HG03457 (cell line): ENCODE measurements around the gene TTLL5.

Experiments
- ATAC-seq: cut with Tn5 transposase; IDR thresholded peaks from one replicate; pipeline ENCODE4 v1.9.1; 2021; ENCODE audit warnings: moderate number of reproducible peaks; ENCODE audit not compliant: unreplicated experiment

The TTLL5 gene, protein sequence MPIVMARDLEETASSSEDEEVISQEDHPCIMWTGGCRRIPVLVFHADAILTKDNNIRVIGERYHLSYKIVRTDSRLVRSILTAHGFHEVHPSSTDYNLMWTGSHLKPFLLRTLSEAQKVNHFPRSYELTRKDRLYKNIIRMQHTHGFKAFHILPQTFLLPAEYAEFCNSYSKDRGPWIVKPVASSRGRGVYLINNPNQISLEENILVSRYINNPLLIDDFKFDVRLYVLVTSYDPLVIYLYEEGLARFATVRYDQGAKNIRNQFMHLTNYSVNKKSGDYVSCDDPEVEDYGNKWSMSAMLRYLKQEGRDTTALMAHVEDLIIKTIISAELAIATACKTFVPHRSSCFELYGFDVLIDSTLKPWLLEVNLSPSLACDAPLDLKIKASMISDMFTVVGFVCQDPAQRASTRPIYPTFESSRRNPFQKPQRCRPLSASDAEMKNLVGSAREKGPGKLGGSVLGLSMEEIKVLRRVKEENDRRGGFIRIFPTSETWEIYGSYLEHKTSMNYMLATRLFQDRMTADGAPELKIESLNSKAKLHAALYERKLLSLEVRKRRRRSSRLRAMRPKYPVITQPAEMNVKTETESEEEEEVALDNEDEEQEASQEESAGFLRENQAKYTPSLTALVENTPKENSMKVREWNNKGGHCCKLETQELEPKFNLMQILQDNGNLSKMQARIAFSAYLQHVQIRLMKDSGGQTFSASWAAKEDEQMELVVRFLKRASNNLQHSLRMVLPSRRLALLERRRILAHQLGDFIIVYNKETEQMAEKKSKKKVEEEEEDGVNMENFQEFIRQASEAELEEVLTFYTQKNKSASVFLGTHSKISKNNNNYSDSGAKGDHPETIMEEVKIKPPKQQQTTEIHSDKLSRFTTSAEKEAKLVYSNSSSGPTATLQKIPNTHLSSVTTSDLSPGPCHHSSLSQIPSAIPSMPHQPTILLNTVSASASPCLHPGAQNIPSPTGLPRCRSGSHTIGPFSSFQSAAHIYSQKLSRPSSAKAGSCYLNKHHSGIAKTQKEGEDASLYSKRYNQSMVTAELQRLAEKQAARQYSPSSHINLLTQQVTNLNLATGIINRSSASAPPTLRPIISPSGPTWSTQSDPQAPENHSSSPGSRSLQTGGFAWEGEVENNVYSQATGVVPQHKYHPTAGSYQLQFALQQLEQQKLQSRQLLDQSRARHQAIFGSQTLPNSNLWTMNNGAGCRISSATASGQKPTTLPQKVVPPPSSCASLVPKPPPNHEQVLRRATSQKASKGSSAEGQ (N-terminal part only)

DNA sequence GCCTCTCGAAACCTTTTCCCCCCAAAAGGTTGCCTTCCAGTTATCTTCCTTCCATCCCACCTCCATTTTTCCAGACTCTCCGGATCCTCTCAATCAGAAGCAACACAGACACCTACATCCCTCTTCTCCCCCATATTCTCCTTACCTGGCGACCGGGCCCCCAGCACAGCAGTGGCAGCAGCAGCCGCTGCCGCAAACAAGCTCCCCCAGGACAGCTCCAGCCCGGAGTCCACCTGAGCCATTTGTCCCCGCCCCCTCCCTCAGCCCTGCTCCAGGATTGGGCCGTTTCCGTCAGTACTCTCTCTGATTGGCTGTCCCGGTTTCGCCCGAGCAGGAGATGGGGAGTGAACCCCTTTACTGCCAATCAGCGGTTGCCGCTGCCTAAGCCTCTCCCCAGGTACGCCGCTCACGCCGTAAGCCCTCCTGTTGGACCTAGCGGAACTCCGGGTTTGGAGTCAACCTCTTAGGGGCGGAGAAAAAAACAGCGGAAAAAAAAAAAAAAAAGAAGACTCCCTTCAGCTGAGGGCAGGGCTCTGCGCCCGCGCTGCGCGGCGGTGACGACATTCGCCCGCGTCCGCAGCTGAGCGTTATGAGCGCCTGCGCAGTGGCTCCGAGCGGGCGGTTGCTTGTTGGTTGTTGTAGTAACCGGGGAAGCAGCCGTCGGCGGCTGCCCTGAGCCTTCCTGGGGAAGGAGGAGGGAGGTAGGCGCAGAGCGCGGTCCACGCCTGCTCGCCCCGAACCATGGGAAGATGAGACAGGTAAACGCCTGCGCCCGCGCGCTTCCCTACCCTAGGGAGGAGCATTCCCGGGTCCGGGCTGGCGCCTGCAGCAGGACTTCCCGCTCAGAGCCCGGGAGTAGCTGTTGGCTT is at the start of gene TTLL5, which contains the start of gene ERG28:
Gene TTLL5, plus strand, starts transcription at position 617 of the 869 bp plus-strand sequence. CDS start 1,904 bp downstream, outside the sequence.
Gene ERG28, minus strand, starts transcription at position 247 of the 869 bp plus-strand sequence. CDS start 3,374 bp downstream, outside the sequence.
- ATAC-seq = peak; percentile 95

DNA sequence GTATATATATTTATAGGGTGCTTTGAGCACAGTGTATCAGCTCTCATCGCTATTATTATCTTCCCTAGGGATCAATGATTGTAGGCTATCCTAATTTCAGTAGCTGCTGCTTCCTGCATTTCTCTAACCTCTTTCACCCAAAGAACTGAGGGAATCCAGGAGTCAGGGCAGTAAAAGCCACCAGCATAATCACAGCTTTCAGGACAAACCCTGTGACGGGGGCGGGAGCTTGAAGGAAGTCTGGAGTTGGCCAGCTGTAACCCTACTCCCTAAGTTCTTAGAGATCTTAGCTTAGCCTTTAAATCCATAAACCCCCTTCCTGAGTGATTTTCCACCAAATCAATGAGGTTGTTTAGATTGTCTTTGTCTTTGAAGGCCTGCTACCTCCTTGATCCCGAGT is 48.9 kb upstream of the TTLL5 start:
- no peak for ATAC-seq

DNA sequence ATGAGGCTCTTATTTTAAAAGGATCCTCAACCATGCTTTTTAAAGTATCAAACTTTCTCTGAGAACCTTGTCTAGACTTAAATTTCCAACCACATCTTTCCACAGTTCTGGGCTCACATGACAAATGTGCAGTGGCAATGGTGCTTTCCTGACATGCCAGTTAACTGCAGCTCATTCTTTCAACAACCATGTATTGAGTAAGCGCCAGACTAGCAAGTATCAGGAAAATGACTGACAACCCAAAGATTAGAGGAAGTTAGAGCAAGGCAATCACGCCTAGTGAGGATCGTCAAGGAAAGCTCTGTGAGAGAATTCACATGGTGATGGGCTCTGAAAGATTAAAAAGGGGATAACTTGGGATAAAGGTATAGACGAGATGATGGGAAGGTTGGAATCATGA is 46.9 kb upstream of the TTLL5 start:
- ATAC-seq = no peak

DNA sequence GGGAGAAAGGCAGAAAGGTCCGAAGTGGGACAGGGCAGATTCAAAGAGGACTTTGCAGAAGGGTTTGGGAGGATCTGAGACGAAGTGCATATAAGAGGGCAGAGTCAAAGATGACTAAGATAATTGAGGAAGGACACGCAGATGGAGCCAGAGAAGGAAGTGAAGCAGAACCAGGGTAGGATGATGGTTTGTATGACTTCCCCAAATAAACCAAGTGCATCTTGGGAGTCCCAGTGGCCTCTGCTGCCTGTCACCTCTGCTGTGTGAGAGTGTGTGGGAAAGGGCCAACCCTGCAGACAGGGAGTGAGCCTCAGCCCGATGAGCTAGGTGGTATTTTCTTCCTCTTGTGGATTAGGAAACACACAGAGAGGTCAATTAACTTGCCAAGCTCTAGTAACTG is 45.8 kb upstream of the TTLL5 start:
- ATAC-seq = no peak

DNA sequence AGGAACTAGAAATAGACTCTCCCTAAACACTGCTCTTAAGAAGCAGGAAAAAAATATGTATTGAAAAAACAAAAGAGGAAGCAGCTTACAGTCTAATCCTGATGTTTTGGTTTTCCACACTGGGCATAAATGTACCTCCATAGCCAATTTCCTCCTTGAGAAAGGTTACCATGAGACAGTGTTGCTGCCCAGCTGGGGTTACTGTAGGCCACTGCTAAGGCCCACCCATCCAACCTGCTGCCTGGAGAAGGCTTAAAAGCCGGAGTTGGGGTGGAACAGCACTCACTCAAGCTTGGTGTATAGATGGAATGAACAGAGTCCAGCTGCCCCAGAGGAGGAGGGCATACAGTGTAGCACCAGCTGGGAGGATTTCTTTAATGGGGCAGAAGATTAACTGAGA is 41.5 kb upstream of the TTLL5 start:
- no peak for ATAC-seq

DNA sequence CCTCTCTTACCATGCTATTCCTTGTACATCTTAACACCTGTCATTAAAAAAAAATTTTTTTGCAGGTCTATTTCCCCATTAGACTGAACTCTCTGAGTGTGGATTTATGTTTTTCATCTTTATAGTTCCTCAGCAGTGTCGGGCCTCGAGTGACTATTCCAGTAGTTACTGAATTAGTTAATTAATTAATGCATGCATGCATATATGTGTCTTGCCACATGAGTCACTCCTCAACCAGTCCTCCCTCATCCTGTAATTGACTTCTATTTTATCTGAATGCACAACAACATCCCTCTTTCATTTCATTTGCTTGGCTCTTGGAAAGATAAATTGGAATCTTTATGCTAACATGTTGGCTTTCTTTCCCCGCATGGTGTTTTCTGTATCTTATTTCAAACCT is 36.0 kb upstream of the TTLL5 start:
- ATAC-seq = no peak

DNA sequence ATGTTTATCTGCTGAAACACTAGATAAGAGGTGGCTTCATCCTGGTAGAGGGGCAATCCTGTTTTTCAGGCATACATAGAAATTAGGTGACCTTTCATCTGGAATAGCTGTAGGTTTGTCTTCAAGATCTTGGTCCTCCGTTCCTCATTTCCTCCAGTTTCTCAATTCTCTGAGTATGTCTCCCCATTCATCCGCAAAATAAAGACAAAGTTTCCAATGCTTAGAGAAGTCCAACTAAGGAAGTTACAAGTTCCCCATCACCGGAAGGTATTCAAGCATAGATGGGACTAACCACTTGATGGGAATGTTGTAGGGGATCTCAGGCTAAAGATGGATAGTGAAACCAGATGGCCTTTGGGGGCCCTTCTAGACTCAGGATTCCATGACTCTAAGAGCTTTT is 34.6 kb upstream of the TTLL5 start:
- ATAC-seq = no peak

DNA sequence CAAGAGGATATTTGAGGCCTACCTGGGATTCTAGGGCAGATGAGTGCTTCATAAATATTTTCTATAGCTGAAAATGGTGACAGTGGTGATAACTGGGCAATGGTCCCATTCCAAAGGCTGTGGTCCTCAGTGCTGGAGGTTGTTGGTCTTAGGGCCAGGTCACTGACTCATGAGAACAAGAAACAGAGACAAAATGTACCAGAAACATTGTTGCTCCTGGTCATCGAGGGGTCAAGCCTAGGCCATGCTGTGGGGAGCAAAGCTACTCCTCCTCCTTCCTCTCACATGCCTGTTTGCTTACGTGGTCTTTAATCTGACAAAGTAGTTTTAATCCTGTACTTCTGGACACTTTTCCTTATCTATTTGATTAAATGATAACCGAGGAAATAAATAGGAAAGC is 34.2 kb upstream of the TTLL5 start:
- ATAC-seq = no peak

DNA sequence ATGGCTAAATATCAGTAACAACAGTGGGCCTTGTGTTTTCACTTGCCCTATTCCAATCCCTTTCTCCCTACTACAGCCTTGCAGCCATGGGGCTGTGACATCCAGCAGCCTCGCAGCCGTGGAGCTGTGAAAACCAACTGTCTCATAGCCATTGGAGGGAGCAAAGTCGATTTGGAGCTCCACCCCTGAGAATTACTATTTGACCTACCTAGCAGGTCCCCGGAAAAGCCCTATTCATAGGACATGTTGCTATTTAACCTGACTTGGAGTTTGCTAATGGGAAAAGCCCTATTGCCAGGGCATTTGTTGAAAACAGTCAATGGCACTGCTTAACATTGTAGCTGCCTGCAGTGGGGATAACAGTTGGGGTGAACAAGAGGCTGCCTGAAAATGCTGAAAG is 33.6 kb upstream of the TTLL5 start:
- no peak for ATAC-seq

DNA sequence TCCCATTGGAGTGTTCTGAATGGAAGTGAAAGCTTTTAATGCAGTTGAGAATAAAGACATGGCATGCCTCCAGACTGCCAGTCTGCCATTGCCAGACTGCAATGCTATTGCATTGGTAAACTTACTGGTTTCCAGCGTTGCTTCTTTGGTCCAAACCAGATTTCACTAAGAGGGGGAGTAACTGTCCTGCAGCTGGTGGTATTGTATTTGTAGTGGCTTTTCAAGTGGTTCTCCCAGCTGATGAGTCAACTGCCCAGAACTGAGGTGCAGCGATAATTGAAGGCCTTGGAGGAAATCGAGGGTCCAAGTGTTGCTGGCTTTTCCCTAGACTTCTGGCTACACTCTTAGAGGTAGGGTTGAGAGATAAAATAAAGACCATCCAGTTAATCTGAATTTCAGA is 32.2 kb upstream of the TTLL5 start:
- ATAC-seq = no peak

DNA sequence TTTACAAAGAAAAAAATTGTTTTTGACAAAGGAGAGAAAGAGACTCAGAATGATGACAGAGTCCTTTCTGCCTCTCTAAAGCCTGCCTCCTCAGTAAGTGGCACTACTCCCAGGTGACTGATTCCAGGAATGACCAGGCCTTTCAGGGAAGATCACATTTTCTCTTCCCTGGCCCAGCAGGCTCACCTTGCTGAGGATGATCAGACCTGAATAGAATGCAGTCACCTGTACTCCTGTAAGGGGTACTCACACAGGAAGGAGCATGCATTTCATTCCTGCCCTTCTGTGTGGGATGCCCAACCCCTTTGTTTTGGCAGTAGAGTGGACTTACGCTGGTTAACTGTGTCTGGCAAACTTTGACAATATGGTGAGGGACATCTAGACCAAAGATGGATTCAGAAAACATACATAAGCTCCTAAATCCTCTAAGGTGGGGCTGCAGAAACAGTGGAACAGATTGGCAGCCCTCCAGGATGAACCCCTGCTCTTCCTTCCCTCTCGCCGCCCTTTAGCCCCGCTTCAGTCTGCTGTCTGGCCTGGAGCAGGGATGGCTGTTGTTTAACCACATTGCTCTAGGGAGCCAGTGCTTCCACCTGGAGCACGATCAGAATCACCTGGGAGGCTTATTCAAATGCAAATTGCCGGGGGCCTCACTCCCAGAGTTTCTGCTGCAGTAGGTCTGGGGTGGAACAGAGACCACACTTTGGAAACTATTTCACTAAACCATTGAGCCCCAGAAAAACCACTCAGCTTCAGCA is 30.2 kb upstream of the TTLL5 start:
- ATAC-seq = no peak

DNA sequence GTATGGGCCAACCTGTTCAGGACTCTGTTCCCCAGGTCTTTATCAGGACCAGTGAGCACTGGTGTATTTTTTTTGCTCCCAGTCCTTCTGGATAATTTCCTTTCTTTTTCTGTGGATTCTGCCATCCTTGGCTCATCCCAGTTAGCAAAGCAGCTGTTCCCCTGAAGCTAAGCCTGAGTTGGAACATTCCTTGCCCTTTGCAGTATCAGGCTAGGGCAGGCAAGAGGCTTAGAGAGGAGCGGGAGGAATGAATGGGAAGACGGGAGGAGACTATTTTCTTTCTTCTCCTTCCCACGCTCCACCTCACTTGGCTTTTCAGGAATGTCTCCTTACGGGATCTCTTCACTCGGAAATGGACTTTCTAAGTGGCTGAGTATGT is 29.6 kb upstream of the TTLL5 start:
- ATAC-seq = no peak

DNA sequence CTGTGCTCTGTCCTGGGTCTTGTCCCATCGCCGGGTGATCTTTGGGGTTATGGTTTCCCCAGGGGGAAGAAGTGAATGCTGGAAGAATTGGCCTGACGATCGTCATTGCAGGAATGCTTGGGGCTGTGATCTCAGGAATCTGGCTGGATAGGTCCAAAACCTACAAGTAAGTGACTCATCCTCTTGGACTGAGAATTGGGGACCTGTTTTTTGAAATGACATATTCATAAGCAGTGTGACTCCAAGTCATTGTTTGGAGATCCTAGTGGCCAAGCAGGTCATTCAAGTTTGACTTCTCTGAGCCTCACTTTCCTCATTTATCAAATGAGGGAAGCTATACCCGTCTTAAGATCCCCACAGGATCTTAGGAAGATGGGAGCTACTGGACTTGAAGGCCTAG is 26.2 kb upstream of the TTLL5 start:
- ATAC-seq = no peak

DNA sequence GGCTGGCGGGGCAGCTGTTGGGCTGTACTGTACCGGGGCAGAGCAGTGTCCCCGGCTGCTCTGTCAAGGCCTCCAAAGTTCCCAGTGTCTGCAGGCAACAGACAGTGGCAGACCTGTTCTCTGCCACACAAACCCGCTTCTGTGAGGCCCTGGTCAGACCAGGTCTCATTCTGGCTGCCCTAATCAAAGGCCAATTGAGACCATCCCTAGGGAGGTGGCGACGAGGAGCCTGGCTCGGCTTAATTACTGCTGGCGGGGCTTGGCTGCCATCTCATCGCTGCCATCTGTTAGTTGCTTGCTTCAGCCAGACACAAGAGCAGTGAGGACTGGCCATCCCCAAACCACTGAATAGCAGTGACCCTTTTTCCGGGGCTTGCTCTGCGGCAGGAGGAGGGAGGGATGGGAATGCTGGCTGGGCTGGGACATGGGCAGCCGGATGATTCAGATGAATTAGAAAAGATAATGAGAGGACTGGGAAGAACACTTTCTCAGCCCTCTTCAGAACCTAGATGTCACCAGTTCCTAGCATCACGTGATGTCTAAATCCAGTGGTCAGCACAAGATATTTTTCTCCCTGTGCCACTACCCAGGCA is 24.9 kb upstream of the TTLL5 start:
- ATAC-seq = no peak

DNA sequence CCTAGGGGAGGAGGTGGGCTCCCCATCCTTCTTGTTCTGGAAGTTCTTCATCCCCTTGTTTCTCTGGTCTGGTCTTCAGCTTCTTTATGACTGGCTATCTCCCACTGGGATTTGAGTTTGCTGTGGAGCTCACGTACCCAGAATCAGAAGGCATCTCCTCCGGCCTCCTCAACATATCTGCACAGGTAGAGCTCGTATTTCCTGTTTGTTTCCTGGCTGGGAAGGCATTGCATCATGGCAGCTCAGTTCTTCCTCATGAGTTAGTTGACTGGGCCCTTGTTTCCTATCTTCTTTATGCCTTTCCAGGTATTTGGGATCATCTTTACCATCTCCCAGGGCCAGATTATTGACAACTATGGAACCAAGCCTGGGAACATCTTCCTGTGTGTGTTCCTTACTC is 20.2 kb upstream of the TTLL5 start:
- no peak for ATAC-seq

DNA sequence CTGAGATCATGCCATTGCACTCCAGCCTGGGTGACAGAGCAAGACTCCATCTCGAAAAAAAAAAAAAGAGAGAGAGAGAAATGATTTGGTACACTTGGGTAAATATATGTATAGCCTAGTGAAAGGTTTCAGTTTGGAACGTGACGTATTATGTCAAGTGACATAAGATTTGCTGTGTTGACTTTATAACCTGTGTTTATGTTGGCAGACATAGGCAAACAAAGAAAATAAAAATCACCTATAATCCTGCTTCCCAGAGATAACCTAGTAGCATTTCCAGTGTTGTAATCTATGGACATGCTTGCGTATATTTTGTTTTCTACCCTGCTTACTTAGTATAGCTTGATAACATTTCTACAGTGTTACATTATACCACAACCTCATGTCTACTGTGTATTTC is 17.1 kb upstream of the TTLL5 start:
- ATAC-seq = no peak

DNA sequence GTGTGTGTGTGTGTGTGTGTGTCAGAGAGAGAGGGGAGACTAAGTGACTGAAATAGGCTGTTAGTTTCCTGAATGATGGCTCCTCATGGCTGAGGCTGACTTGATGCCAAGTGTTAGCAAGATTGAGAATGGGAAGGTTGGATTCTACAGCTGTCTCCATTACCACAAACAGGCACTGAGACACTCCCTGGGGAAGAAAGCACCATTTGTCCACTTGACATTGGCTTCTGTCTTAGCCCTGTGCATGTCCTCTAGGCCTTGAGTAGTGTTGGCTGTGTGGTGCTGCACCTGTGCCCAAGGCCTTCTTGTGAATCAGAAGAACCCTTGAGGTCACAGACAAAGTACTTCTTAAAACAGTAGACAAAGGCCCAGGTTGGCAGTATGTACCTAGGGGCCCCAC is 16.0 kb upstream of the TTLL5 start:
- ATAC-seq = no peak

DNA sequence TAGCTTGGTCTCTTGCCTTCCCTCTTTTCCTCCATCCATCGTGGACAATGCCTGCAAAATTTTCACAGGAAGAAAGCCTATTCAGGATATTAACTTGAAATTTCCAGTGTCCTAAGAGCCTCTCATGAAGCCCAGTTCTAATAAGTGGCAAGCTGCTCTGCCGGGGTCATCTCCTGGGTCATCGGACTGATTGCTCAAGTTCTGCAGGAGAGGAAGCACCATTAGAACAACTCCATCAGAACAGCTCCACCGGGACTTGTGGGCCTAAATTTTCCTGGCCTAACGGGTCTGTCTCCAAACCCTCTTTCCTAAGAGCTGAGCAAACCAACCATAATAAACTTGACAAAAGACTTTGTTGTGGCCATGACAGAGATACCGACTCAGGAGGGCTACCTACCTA is 14.3 kb upstream of the TTLL5 start:
- ATAC-seq = no peak

DNA sequence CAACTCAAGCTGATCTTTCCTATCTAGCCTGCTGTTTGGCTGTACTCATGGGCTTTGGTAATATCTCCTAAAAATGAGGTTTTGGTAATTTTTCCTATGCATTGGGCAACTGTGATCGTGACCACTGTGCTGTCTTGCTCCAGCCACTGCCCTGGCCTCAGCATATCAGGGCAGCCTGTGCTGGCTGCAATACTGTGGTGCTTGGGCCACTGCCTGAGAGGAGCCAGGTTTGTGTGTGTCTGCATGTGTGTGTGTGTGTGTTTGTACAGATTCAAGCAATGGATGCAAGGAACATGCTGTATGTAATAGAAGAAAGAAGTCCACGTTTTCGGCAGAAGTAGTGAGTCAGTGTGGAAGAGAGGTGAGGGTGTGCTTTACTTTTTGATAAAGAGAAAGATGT is 13.4 kb upstream of the TTLL5 start:
- no peak for ATAC-seq
